GM23338 (cell line): ENCODE results near the gene KNL1. TPM values are rescaled to one million over a fixed set of nuclear protein-coding genes. Genes with fewer than 3 reads are reported as not detected.

Source experiments
- ATAC-seq: fragments of 200-7000 bp; cut with Tn5 transposase; 3 replicates; pipeline ENCODE4 v1.9.1; 2020
- DNase-seq: peaks from one replicate; pipeline ENCODE4 v3.0.0-alpha.2; 2015; ENCODE audit warnings: low spot score
- H2AFZ ChIP-seq: fragments of 200-600 bp; sonication (generic); 2 replicates; pipeline ENCODE4 v1.8.0; 2016; ENCODE audit warnings: antibody characterized with exemption, mild to moderate bottlenecking, moderate library complexity
- H3F3A ChIP-seq: fragments of 200-600 bp; sonication (generic); replicated peaks from 2 replicates; pipeline ENCODE4 v1.8.0; 2017; ENCODE audit warnings: antibody characterized with exemption, mixed run types, low read depth
- H3K27ac ChIP-seq: fragments of 200-600 bp; sonication (generic); 2 replicates; pipeline ENCODE4 v1.6.1; 2016; ENCODE audit warnings: low read depth
- H3K27me3 ChIP-seq: fragments of 200-600 bp; sonication (generic); 2 replicates; pipeline ENCODE4 v1.8.0; 2016; ENCODE audit warnings: mild to moderate bottlenecking, mixed run types, moderate library complexity; ENCODE audit not compliant: insufficient read depth
- H3K36me3 ChIP-seq: fragments of 200-600 bp; sonication (generic); 2 replicates; pipeline ENCODE4 v1.8.0; 2016; ENCODE audit warnings: mild to moderate bottlenecking; ENCODE audit not compliant: insufficient read depth
- H3K4me1 ChIP-seq: fragments of 200-600 bp; sonication (generic); 2 replicates; pipeline ENCODE4 v1.8.0; 2016; ENCODE audit warnings: mild to moderate bottlenecking, moderate library complexity; ENCODE audit not compliant: insufficient read depth
- H3K4me2 ChIP-seq: fragments of 200-600 bp; sonication (generic); 2 replicates; pipeline ENCODE4 v1.7.1; 2017; ENCODE audit warnings: mixed run types
- H3K4me3 ChIP-seq: fragments of 200-600 bp; sonication (generic); 2 replicates; pipeline ENCODE4 v1.6.1; 2016; ENCODE audit warnings: mixed run types
- H3K79me2 ChIP-seq: fragments of 200-600 bp; sonication (generic); replicated peaks from 2 replicates; pipeline ENCODE4 v1.8.0; 2017; ENCODE audit warnings: mild to moderate bottlenecking; ENCODE audit not compliant: insufficient read depth
- H3K9me2 ChIP-seq: fragments of 200-600 bp; sonication (generic); 2 replicates; pipeline ENCODE4 v1.8.0; 2017; ENCODE audit not compliant: insufficient read depth
- H4K20me1 ChIP-seq: fragments of 200-600 bp; sonication (generic); replicated peaks from 2 replicates; pipeline ENCODE4 v1.8.0; 2017; ENCODE audit warnings: mild to moderate bottlenecking; ENCODE audit not compliant: insufficient read depth
- H3K27ac Mint-ChIP-seq: 2 replicates; pipeline ENCODE4 v1.8.0; 2020; ENCODE audit warnings: inconsistent platforms, mild to moderate bottlenecking, moderate library complexity, mixed read lengths
- H3K27me3 Mint-ChIP-seq: 3 replicates; pipeline ENCODE4 v1.8.0; 2022; ENCODE audit warnings: low read depth, mild to moderate bottlenecking, moderate library complexity, mixed read lengths, inconsistent platforms; ENCODE audit not compliant: insufficient read depth, poor library complexity
- H3K36me3 Mint-ChIP-seq: 3 replicates; pipeline ENCODE4 v1.8.0; 2021; ENCODE audit warnings: low read depth, mild to moderate bottlenecking, inconsistent platforms, moderate library complexity, mixed read lengths
- H3K4me1 Mint-ChIP-seq: 3 replicates; pipeline ENCODE4 v1.8.0; 2020; ENCODE audit warnings: mild to moderate bottlenecking, inconsistent platforms, mixed read lengths
- H3K4me3 Mint-ChIP-seq: 3 replicates; pipeline ENCODE4 v1.8.0; 2021; ENCODE audit warnings: moderate library complexity, mild to moderate bottlenecking, inconsistent platforms, mixed read lengths
- H3K9me3 Mint-ChIP-seq: 3 replicates; pipeline ENCODE4 v1.8.0; 2020; ENCODE audit warnings: moderate library complexity, mild to moderate bottlenecking, inconsistent platforms, mixed read lengths
- CREB1 ChIP-seq: fragments of 250-450 bp; sonication (Bioruptor Pico); IDR thresholded peaks from 2 replicates; pipeline ENCODE4 v1.5.0; 2020; ENCODE audit warnings: low read depth, mild to moderate bottlenecking, moderate library complexity
- EZH2 ChIP-seq: fragments of 200-600 bp; sonication (generic); IDR thresholded peaks from one replicate; pipeline ENCODE4 v1.8.0; 2017; ENCODE audit warnings: antibody characterized with exemption, mild to moderate bottlenecking, low read depth; ENCODE audit not compliant: unreplicated experiment
- EZH2phosphoT487 ChIP-seq: fragments of 200-600 bp; sonication (generic); IDR thresholded peaks from one replicate; pipeline ENCODE4 v1.8.1; 2018; ENCODE audit warnings: antibody characterized with exemption; ENCODE audit not compliant: unreplicated experiment
- JUNB ChIP-seq: IDR thresholded peaks from one replicate; pipeline ENCODE4 v1.6.1; 2016; ENCODE audit warnings: antibody characterized with exemption; ENCODE audit not compliant: unreplicated experiment
- NANOG ChIP-seq: IDR thresholded peaks from 2 replicates; pipeline ENCODE4 v1.6.1; 2016; ENCODE audit warnings: antibody characterized with exemption, borderline replicate concordance
- POLR2AphosphoS5 ChIP-seq: IDR thresholded peaks from 2 replicates; pipeline ENCODE4 v1.6.1; 2016; ENCODE audit warnings: antibody characterized with exemption, low read depth
- ZNF114 ChIP-seq: fragments of 250-450 bp; sonication (Bioruptor Pico); IDR thresholded peaks from 2 replicates; pipeline ENCODE4 v1.5.0; 2020; ENCODE audit warnings: mild to moderate bottlenecking, moderate library complexity
- ZNF331 ChIP-seq: fragments of 250-450 bp; sonication (Bioruptor Pico); IDR thresholded peaks from 2 replicates; pipeline ENCODE4 v1.5.0; 2020; ENCODE audit warnings: low read depth, mild to moderate bottlenecking, moderate library complexity
- polyA plus RNA-seq: library from polyadenylated mRNA; unstranded; fragments of >200 nt; fragmentation: Nextera tagmentation; extraction: Ambion mirVana; gene quantifications from 2 replicates; pipeline ENCODE4 v1.2.1, GENCODE V29; 2016
- total RNA-seq: library from RNA; depleted of rRNA; stranded (reverse); fragments of >200 nt; shearing (Covaris generic); gene quantifications from 2 replicates; pipeline ENCODE4 v1.2.3, GENCODE V29; 2014
- TF ChIP-seq, protein P1 (sequence below): fragments of 250-450 bp; sonication (Bioruptor Pico); IDR thresholded peaks from 2 replicates; pipeline ENCODE4 v1.5.0; 2020; ENCODE audit warnings: mild to moderate bottlenecking, moderate library complexity
- TF ChIP-seq, protein P2 (sequence below): IDR thresholded peaks from 2 replicates; pipeline ENCODE4 v1.6.1; 2016; ENCODE audit warnings: antibody characterized with exemption

Gene KNL1
- total and polyA plus RNA-seq, 2 experiments from 2014 or later, result 16.7 to 43.2 TPM

DNA sequence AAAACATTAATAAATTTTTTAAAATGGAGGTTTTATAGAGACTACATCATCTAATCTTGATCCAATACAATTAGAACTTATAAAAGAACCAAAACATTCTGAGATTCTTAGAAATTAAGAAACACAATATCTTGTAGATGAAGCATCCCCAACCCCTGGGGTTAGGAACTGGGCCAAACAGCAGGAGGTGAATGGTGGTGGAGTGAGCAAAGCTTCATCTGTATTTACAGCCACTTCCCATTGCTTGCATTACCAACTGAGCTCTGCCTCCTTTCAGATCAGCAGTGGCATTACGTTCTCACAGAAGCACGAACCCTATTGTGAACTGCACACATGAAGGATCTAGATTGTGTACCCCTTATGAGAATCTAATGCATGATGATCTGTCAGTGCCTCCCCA is 36.3 kb downstream of the KNL1 start (continued):
- TF ChIP-seq, protein P1, sequence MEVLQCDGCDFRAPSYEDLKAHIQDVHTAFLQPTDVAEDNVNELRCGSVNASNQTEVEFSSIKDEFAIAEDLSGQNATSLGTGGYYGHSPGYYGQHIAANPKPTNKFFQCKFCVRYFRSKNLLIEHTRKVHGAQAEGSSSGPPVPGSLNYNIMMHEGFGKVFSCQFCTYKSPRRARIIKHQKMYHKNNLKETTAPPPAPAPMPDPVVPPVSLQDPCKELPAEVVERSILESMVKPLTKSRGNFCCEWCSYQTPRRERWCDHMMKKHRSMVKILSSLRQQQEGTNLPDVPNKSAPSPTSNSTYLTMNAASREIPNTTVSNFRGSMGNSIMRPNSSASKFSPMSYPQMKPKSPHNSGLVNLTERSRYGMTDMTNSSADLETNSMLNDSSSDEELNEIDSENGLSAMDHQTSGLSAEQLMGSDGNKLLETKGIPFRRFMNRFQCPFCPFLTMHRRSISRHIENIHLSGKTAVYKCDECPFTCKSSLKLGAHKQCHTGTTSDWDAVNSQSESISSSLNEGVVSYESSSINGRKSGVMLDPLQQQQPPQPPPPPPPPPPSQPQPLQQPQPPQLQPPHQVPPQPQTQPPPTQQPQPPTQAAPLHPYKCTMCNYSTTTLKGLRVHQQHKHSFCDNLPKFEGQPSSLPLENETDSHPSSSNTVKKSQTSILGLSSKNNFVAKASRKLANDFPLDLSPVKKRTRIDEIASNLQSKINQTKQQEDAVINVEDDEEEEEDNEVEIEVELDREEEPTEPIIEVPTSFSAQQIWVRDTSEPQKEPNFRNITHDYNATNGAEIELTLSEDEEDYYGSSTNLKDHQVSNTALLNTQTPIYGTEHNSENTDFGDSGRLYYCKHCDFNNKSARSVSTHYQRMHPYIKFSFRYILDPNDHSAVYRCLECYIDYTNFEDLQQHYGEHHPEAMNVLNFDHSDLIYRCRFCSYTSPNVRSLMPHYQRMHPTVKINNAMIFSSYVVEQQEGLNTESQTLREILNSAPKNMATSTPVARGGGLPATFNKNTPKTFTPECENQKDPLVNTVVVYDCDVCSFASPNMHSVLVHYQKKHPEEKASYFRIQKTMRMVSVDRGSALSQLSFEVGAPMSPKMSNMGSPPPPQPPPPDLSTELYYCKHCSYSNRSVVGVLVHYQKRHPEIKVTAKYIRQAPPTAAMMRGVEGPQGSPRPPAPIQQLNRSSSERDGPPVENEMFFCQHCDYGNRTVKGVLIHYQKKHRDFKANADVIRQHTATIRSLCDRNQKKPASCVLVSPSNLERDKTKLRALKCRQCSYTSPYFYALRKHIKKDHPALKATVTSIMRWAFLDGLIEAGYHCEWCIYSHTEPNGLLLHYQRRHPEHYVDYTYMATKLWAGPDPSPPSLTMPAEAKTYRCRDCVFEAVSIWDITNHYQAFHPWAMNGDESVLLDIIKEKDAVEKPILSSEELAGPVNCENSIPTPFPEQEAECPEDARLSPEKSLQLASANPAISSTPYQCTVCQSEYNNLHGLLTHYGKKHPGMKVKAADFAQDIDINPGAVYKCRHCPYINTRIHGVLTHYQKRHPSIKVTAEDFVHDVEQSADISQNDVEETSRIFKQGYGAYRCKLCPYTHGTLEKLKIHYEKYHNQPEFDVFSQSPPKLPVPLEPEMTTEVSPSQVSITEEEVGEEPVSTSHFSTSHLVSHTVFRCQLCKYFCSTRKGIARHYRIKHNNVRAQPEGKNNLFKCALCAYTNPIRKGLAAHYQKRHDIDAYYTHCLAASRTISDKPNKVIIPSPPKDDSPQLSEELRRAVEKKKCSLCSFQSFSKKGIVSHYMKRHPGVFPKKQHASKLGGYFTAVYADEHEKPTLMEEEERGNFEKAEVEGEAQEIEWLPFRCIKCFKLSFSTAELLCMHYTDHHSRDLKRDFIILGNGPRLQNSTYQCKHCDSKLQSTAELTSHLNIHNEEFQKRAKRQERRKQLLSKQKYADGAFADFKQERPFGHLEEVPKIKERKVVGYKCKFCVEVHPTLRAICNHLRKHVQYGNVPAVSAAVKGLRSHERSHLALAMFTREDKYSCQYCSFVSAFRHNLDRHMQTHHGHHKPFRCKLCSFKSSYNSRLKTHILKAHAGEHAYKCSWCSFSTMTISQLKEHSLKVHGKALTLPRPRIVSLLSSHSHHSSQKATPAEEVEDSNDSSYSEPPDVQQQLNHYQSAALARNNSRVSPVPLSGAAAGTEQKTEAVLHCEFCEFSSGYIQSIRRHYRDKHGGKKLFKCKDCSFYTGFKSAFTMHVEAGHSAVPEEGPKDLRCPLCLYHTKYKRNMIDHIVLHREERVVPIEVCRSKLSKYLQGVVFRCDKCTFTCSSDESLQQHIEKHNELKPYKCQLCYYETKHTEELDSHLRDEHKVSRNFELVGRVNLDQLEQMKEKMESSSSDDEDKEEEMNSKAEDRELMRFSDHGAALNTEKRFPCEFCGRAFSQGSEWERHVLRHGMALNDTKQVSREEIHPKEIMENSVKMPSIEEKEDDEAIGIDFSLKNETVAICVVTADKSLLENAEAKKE (CRISPR knock-in tag), result no peak
- TF ChIP-seq, protein P2, sequence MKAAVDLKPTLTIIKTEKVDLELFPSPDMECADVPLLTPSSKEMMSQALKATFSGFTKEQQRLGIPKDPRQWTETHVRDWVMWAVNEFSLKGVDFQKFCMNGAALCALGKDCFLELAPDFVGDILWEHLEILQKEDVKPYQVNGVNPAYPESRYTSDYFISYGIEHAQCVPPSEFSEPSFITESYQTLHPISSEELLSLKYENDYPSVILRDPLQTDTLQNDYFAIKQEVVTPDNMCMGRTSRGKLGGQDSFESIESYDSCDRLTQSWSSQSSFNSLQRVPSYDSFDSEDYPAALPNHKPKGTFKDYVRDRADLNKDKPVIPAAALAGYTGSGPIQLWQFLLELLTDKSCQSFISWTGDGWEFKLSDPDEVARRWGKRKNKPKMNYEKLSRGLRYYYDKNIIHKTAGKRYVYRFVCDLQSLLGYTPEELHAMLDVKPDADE, result no peak
- TF ChIP-seq ZNF114 (CRISPR knock-in tag) (no peak), POLR2AphosphoS5 (no peak), ZNF331 (CRISPR knock-in tag) (no peak), NANOG (no peak), CREB1 (CRISPR knock-in tag) (no peak), JUNB (no peak), EZH2phosphoT487 (no peak), EZH2 (no peak)

DNA sequence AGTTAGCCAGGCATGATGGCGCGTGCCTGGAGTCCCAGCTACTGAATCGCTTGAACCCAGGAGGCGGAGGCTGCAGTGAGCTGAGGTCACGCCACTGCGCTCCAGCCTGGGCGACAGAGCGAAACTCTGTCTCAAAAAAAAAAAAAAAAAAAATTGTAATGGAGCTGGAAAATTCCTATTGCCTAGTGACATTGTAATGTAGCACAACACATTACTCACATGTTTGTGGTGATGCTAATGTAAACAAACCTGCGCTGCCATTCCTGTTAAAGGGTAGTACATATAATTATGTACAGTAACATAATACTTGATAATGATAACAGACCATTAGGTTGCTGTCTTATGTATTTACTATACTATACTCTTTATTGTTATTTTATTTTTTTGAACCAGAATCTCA is 39.1 kb downstream of the KNL1 start:
- H3K9me3 Mint-ChIP-seq, result no peaks in the 10 kb centered on the region
- H3K27me3 Mint-ChIP-seq, result peaks cover 1% of the 10 kb centered on the region
- Histone ChIP-seq H3K4me1 (no peaks in the 10 kb centered on the region), H3K9me2 (no peaks in the 10 kb centered on the region), H4K20me1 (no peaks in the 10 kb centered on the region), H3K4me3 (no peak overlapping the region), H3K4me2 (no peak overlapping the region), H3K27ac (no peak overlapping the region), H3K36me3 (peaks cover 10% of the 10 kb centered on the region), H3F3A (no peaks in the 10 kb centered on the region), H3K79me2 (no peaks in the 10 kb centered on the region), H3K27me3 (no peaks in the 10 kb centered on the region), H2AFZ (no peak overlapping the region)
- DNase-seq (no peak), ATAC-seq (no peak)
- no peak overlapping the region for H3K4me3 Mint-ChIP-seq
- no peak for TF ChIP-seq CREB1 (CRISPR knock-in tag)
- no peak for TF ChIP-seq EZH2phosphoT487
- no peaks in the 10 kb centered on the region for H3K4me1 Mint-ChIP-seq
- H3K36me3 Mint-ChIP-seq, result peaks cover 14% of the 10 kb centered on the region; the same call in 2 of the 3 replicates
- H3K27ac Mint-ChIP-seq, result no peak overlapping the region
